Stomach (tissue), 9 donors: ENCODE data around the gene DNAJC11. TPM values are rescaled to one million over a fixed set of nuclear protein-coding genes. Genes with fewer than 3 reads are reported as not detected.
A peak's percentile ranks its signal among the peaks of the same experiment; 100 is the strongest.
"Not testable (repeated sequence)": the region's sequence is repeated elsewhere in the genome, so short reads cannot be mapped to it uniquely, and the experiment has no call there.

Experiments
- DNase-seq, 2 donors: peaks; one replicate each; pipeline versions ENCODE4 v3.0.0 to v3.0.0-alpha.2; 2013 to 2019
- H3K27ac ChIP-seq, 5 donors: fragments of 200-600 bp in 4 of 5; sonication (generic) in 4 of 5; one replicate each; pipeline ENCODE4 v1.5.1; 2013 to 2019; ENCODE audit warnings: mild to moderate bottlenecking in 1 of 5, moderate library complexity in 1 of 5
- H3K27me3 ChIP-seq, 3 donors: fragments of 200-600 bp; sonication (generic); one replicate each; pipeline ENCODE4 v1.5.1; 2017 to 2019; ENCODE audit warnings: mixed run types in 1 of 3
- H3K36me3 ChIP-seq, 4 donors: fragments of 200-600 bp; sonication (generic); 1 replicate in 3 of 4; 2 replicates in 1 of 4; pipeline ENCODE4 v1.5.1; 2016 to 2019
- H3K4me1 ChIP-seq, 4 donors: fragments of 200-600 bp; sonication (generic); one replicate each; pipeline ENCODE4 v1.5.1; 2016 to 2019
- H3K4me3 ChIP-seq, 4 donors: fragments of 200-600 bp; sonication (generic) in 3 of 4; one replicate each; pipeline ENCODE4 v1.5.1; 2016 to 2019; ENCODE audit warnings: mild to moderate bottlenecking in 1 of 4
- H3K9me3 ChIP-seq, 4 donors: fragments of 200-600 bp; sonication (generic); one replicate each; pipeline ENCODE4 v1.5.1; 2016 to 2019
- CTCF ChIP-seq, 7 experiments: fragments of 450-650 bp in 4 of 7; fragments of 200-600 bp in 3 of 7; sonication (generic) in 3 of 7; IDR thresholded peaks; one replicate each; pipeline ENCODE4 v1.5.1; 2016 to 2019; ENCODE audit warnings: antibody characterized with exemption in 7 of 7, control low read depth in 2 of 7, mild to moderate bottlenecking in 1 of 7
- EP300 ChIP-seq: sonication (generic); formaldehyde crosslinking; IDR thresholded peaks from one replicate; pipeline ENCODE4 v1.6.1; 2017; ENCODE audit warnings: antibody characterized with exemption
- POLR2A ChIP-seq, 4 donors: fragments of 450-650 bp; IDR thresholded peaks; one replicate each; pipeline ENCODE4 v1.6.1; 2016; ENCODE audit warnings: antibody characterized with exemption in 4 of 4, control low read depth in 2 of 4, mild to moderate bottlenecking in 1 of 4, moderate library complexity in 1 of 4
- POLR2AphosphoS5 ChIP-seq, 3 donors: sonication (generic); formaldehyde crosslinking; IDR thresholded peaks; one replicate each; pipeline ENCODE4 v1.6.1; 2016; ENCODE audit warnings: antibody characterized with exemption in 3 of 3
- WGBS, 5 donors: extraction: QIAGEN DNeasy Blood & Tissue Kit in 3 of 5; methylation state at CpG; one replicate each; pipeline versions ENCODE4 v1.1.5 to v1.1.7; 2013 to 2018; 5-methylcytosine and 5-hydroxymethylcytosine counted together
- intact Hi-C: fragments of 100-400 bp; cut with DNase I; formaldehyde crosslinking; loops from one replicate; pipeline ENCODE4 v1.15.1; 2023; ENCODE audit warnings: low total_unique reads
- polyA plus RNA-seq, 3 donors: library from polyadenylated mRNA; stranded (reverse); fragments of 200-250 nt; gene quantifications; one replicate each; pipeline ENCODE4 v1.2.3, GENCODE V29; 2013
- total RNA-seq, 5 donors: library from RNA; depleted of rRNA; stranded (reverse); fragments of >200 nt; gene quantifications; one replicate each; pipeline versions ENCODE4 v1.1.0 to v1.2.3, GENCODE V29; 2014 to 2016
- donor health status: healthy with polysubstance abuse.
- donor health status: Bipolar disorder and iron deficiency.
- donor health status: healthy.

Gene DNAJC11
- total and polyA plus RNA-seq, 8 donors: 20.0 to 93.9 (median 34.2) TPM

DNA sequence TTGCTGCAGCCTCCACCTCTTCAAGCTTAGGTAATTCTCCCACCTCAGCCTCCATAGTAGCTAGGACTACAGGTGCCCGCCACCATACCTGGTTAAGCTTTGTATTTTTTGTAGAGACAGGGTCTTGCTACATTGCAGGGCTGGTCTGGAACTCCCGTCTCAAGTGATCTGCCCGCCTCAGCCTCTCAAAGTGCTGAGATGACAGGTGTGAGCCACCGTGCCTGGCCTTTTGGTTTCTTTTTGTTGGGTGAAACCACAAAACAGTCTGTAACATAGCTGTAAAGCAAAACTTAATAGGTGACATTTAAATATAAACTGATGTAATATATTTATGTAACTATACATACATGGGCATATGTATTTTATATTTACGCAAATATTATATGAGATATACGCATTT lies 3.1 kb upstream of the DNAJC11 start:
- intact Hi-C loops: no loop called here
- no peak overlapping the region for H3K27ac ChIP-seq
- H3K4me1 ChIP-seq: peaks cover 14 to 20% (median 19%) of the 10 kb centered on the region in 4 donors
- H3K9me3 ChIP-seq: no peaks in the 10 kb centered on the region
- H3K27me3 ChIP-seq: no peaks in the 10 kb centered on the region
- no peak for DNase-seq
- 80 to 86% (median 83%) methylated on average over 6 of the region's 6 CpGs for WGBS, 5 donors
- H3K36me3 ChIP-seq: no peaks in the 10 kb centered on the region
- no peak overlapping the region for H3K4me3 ChIP-seq
- TF ChIP-seq CTCF (IDR thresholded peaks at IDR 0.05) (no peak), POLR2AphosphoS5 (IDR thresholded peaks at IDR 0.05) (no peak), EP300 (no peak), POLR2A (IDR thresholded peaks at IDR 0.05) (no peak)

GRCh38 chr1:6703016-6703415 lies 1.4 kb upstream of the DNAJC11 start:
- Histone ChIP-seq H3K27me3 (no peaks in the 10 kb centered on the region), H3K9me3 (no peaks in the 10 kb centered on the region), H3K27ac (no peak overlapping the region), H3K4me3 (no peak overlapping the region), H3K36me3 (no peaks in the 10 kb centered on the region), H3K4me1 (peaks cover 14 to 33% (median 28%) of the 10 kb centered on the region in 4 donors)
- intact Hi-C loops: no loop called here
- TF ChIP-seq EP300 (no peak), POLR2A (IDR thresholded peaks at IDR 0.05) (no peak), POLR2AphosphoS5 (IDR thresholded peaks at IDR 0.05) (no peak), CTCF (IDR thresholded peaks at IDR 0.05) (no peak)
- no peak for DNase-seq
- 82 to 92% (median 88%) methylated on average over 4 of the region's 4 CpGs for WGBS, 5 donors

DNA sequence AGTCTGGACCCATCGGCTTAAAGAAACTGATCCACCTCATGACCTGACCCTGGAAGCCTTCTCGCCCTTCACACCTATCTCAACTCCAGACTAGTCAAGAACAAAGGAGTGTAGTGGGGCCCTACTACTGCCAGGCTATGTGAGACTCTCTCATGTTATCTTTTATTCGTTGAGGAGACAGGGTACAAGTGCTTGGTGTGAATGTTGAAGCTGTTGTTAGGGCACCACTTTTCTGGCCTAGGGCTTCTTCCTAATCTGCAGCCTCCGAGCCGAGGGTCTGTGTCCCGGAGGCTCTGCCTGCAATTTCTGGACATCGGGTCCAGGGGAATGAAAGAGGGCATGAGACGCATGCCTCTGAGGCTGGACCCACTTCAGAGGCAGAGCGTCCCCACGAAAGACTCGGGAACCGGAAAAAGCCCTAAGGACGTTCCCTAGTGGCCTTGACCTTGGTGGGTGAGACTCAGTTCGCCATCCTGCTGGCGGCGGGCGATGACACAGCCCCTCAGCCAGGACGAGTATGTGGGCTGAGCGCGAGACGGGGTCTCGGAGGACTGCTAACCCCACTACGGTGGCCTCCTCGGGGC lies 671 bp downstream of the DNAJC11 start:
- Histone ChIP-seq H3K4me3 (peak overlapping the region; percentile 94 to 100 (median 98)), H3K9me3 (no peaks in the 10 kb centered on the region), H3K27me3 (no peaks in the 10 kb centered on the region), H3K4me1 (peaks cover 14 to 33% (median 28%) of the 10 kb centered on the region in 4 donors), H3K27ac (peak overlapping the region; percentile 81 to 93 (median 90)), H3K36me3 (peaks cover 0 to 11% (median 0%) of the 10 kb centered on the region in 4 donors)
- 2 to 3% (median 3%) methylated on average over 12 to 24 of the region's 24 CpGs for WGBS, 5 donors
- intact Hi-C loops: no loop called here
- no peak for DNase-seq
- TF ChIP-seq POLR2A (IDR thresholded peaks at IDR 0.05): no peak
- no peak for TF ChIP-seq POLR2AphosphoS5 (IDR thresholded peaks at IDR 0.05)
- no peak for TF ChIP-seq CTCF (IDR thresholded peaks at IDR 0.05)
- no peak for TF ChIP-seq EP300

GRCh38 chr1:6699915-6700314 lies 1.7 kb downstream of the DNAJC11 start:
- peaks cover 14 to 33% (median 28%) of the 10 kb centered on the region in 4 donors for H3K4me1 ChIP-seq
- H3K4me3 ChIP-seq: peak overlapping the region in 2 of 4 donors; percentile 94 to 98
- H3K9me3 ChIP-seq, intact Hi-C loops, H3K27ac ChIP-seq, H3K27me3 ChIP-seq, DNase-seq: not testable (repeated sequence)
- H3K36me3 ChIP-seq: peaks cover 0 to 12% (median 0%) of the 10 kb centered on the region in 4 donors
- 68 to 90% (median 77%) methylated on average over 4 of the region's 4 CpGs for WGBS, 5 donors

DNA sequence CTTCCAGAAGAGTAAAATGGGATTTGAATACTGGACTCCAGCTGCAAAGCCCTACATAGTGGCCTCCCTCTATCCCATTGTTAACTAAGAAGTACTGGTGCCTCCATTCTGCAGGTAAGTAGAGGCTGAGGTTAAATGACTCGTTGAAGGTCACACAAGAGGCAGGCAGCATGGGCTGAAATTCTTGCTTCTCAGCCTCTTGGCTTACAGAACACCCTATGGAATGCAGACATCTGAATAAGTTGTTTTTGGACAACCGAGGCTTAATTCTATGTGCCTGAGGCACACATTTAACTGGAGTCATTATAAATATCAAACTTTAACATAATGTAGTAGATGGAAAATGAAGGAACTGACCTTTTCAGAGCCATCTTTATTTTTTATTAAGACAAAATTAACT lies 5.7 kb downstream of the DNAJC11 start:
- Histone ChIP-seq H3K27me3 (no peaks in the 10 kb centered on the region), H3K27ac (no peak overlapping the region), H3K4me3 (no peak overlapping the region), H3K36me3 (peaks cover 0 to 12% (median 7%) of the 10 kb centered on the region in 4 donors), H3K4me1 (peaks cover 12 to 31% (median 21%) of the 10 kb centered on the region in 4 donors), H3K9me3 (no peaks in the 10 kb centered on the region)
- intact Hi-C loops: no loop called here
- DNase-seq: no peak
- no peak for TF ChIP-seq POLR2A (IDR thresholded peaks at IDR 0.05)
- TF ChIP-seq EP300: no peak
- no peak for TF ChIP-seq POLR2AphosphoS5 (IDR thresholded peaks at IDR 0.05)
- TF ChIP-seq CTCF (IDR thresholded peaks at IDR 0.05): no peak
- 73 to 83% (median 80%) methylated on average over 2 of the region's 2 CpGs for WGBS, 5 donors
